ENCODE results near the gene SETD1A.

The SETD1A gene

DNA sequence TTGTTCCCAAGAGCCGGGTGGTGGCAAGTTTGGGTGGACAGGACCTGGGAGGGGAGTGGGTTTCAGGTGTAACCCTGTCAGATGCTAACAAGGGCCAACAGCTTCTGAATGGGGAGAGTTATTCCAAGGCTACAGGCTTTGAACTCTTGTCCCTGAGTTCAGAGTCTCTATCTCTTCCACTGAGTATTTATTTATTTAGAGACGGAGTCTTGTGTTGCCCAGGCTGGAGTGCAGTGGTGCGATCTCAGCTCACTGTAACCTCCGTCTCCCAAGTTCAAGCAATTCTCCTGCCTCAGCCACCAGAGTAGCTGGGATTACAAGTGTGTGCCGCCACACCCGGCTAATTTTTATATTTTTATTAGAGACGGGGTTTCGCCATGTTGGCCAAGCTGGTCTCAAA lies 2.6 kb upstream of the SETD1A start:
- no peak for DNase-seq (ENCODE audit: extremely low read depth, low read depth)
- no peak overlapping the region for H3K4me3 ChIP-seq (replicated peaks; ENCODE audit: low read depth, low read length)
- TF ChIP-seq, protein P1, sequence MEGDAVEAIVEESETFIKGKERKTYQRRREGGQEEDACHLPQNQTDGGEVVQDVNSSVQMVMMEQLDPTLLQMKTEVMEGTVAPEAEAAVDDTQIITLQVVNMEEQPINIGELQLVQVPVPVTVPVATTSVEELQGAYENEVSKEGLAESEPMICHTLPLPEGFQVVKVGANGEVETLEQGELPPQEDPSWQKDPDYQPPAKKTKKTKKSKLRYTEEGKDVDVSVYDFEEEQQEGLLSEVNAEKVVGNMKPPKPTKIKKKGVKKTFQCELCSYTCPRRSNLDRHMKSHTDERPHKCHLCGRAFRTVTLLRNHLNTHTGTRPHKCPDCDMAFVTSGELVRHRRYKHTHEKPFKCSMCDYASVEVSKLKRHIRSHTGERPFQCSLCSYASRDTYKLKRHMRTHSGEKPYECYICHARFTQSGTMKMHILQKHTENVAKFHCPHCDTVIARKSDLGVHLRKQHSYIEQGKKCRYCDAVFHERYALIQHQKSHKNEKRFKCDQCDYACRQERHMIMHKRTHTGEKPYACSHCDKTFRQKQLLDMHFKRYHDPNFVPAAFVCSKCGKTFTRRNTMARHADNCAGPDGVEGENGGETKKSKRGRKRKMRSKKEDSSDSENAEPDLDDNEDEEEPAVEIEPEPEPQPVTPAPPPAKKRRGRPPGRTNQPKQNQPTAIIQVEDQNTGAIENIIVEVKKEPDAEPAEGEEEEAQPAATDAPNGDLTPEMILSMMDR (IDR thresholded peaks at IDR 0.05; ENCODE audit: low read depth, low read length, missing control alignments), result no peak

DNA sequence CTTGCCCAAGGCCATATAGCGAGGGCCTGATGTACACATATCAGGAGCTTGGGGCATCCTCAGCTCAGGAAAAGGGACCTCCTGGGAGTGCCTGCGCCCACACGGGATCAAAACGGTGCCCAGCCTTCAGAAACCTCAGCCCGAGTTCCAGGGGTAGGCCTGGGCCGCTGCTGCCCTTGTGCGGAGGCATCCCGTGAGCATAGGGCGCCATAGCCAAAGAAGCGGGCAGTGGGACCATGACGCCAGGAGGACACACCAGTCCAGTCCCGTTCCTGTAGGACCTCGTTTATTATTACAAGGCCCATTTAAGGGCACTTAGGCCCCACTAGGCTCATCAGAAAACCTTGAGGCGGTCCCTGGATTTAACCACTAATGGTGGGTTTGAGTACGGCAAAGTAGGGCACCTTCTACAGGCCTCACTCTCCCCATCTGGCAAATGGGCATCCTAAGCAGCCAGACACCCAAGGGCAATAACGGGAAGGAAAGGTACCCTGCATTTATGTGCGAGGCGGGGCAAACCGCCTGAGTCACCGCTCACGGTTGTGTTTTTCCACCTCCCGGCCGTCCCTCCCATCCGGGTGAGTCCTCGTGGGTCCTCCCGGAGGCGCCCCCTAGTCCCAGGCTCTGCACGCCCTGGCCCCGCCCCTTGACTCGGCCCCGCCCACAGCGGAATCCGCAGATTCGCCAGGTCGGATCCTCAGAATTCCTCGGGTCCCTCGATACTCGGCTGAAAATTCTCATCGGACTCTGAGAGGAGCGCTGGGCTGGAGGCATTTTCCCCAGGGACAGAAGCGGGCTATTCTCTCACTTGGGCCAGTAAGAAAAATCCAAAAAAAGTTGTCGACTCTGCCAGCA lies 726 bp upstream of the SETD1A start:
- TF ChIP-seq, protein P1 (IDR thresholded peaks at IDR 0.05; ENCODE audit: low read depth, low read length, missing control alignments), result peak; percentile 38
- peak overlapping the region; percentile 63 for H3K4me3 ChIP-seq (replicated peaks; ENCODE audit: low read depth, low read length)
- DNase-seq (ENCODE audit: extremely low read depth, low read depth), result peak; percentile 67

DNA sequence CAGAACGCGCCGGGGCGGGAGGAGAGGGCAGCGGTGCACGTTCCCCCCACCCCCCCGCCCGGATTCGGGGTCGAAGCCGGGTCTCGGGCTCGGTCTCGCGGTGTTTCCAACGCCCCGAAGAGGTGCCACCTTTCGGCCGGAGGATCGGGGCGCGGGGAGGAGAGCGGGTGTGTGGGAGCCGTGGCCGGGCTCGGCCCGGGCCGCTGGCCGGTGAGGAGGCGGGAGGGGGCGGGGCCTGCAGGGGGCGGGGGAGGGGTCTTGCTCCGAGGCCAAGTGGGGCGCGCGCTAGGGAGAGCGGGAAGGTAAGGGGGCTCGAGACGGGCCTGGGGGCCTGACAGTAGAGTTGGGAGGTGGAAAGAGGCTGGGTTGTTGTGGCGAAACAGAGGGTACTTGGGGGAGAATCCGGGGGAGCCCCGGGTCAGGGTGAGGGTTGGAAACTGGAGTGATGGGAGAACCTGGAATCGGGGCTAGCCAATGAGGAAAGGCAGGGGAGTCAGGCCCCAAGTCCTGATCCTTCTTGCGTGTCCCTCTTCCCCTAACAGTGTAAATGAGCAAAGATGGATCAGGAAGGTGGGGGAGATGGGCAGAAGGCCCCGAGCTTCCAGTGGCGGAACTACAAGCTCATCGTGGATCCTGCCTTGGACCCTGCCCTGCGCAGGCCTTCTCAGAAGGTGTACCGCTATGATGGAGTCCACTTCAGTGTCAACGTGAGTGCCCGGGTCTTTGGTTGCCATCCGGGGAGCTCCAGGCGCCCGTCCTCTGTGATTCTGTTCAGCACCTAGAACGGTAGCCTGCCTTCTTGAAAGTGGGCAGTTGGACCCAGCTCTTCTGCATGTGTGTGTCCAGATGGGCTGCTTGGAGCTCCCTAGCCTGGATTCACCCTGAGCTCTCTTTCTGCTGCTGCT lies 873 bp downstream of the SETD1A start:
- peak overlapping the region; percentile 63 for H3K4me3 ChIP-seq (replicated peaks; ENCODE audit: low read depth, low read length)
- no peak for DNase-seq (ENCODE audit: extremely low read depth, low read depth)
- TF ChIP-seq, protein P1 (IDR thresholded peaks at IDR 0.05; ENCODE audit: low read depth, low read length, missing control alignments), result no peak

DNA sequence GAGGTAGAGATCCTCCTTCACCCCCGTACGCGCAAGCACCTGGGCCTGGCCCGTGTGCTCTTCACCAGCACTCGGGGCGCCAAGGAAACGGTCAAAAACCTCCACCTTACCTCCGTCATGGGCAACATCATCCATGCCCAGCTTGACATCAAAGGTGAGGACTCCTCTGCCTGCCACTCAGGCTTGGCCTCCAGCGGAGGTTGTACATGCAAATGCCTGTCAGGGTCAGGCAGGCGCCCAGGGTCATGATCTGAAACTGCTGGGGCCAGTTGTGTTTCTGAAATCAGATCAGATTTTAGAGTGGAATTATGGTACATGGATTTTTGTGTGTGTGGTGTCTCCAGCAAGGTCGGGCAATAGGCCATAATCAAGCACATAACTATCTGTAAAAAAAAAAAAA lies 3.8 kb downstream of the SETD1A start:
- TF ChIP-seq, protein P1 (IDR thresholded peaks at IDR 0.05; ENCODE audit: low read depth, low read length, missing control alignments), result no peak
- no peak for DNase-seq (ENCODE audit: extremely low read depth, low read depth)
- H3K4me3 ChIP-seq (replicated peaks; ENCODE audit: low read depth, low read length), result no peak overlapping the region

- no peak overlapping the region for H3K4me3 ChIP-seq (replicated peaks; ENCODE audit: low read depth, low read length)
- TF ChIP-seq, protein P1 (IDR thresholded peaks at IDR 0.05; ENCODE audit: low read depth, low read length, missing control alignments), result no peak
- DNase-seq (ENCODE audit: extremely low read depth, low read depth), result no peak
Measured at GRCh38 chr16:30963925-30964511, 6.5 kb downstream of the SETD1A start.

- TF ChIP-seq, protein P1 (IDR thresholded peaks at IDR 0.05; ENCODE audit: low read depth, low read length, missing control alignments), result no peak
Measured at GRCh38 chr16:30964574-30965226, 7.1 kb downstream of the SETD1A start.

More at GRCh38 chr16:30964574-30965226, 7.1 kb downstream of the SETD1A start:
- no peak for DNase-seq (ENCODE audit: extremely low read depth, low read depth)
- no peak overlapping the region for H3K4me3 ChIP-seq (replicated peaks; ENCODE audit: low read depth, low read length)

Measured in HFF-Myc (cell line).